HG03521 (cell line): Measurements from ENCODE around the gene ADAD1.
"Not testable (repeated sequence)": the region's sequence is repeated elsewhere in the genome, so short reads cannot be mapped to it uniquely, and the experiment has no call there.

Experiments
- ATAC-seq: cut with Tn5 transposase; IDR thresholded peaks from one replicate; pipeline ENCODE4 v1.9.1; 2021; ENCODE audit warnings: mild to moderate bottlenecking, moderate library complexity; ENCODE audit not compliant: unreplicated experiment

ADAD1 gene

DNA sequence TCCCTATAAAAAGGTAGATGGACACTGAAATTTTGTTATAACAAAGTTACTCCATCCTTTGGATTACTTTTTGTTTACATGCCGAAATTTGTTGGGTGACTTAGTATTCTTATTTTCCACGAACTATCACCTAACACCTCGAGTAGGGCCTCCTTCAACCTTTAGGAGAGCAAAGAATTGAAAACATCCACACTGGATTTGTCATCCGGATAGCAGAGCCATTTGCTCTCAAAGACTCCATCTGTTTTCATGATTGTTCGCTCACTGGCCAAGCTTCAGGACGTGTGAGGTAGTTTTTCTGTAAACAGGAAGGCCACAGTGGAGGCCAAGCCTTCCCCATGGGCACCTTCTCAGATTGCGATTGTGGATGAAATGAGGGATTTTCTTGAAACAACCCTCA, at the start of gene ADAD1:
Gene ADAD1 (plus strand): TSS at position 301 of the 400 bp plus-strand sequence. CDS start 1,059 bp downstream, outside the sequence.
- no peak for ATAC-seq

DNA sequence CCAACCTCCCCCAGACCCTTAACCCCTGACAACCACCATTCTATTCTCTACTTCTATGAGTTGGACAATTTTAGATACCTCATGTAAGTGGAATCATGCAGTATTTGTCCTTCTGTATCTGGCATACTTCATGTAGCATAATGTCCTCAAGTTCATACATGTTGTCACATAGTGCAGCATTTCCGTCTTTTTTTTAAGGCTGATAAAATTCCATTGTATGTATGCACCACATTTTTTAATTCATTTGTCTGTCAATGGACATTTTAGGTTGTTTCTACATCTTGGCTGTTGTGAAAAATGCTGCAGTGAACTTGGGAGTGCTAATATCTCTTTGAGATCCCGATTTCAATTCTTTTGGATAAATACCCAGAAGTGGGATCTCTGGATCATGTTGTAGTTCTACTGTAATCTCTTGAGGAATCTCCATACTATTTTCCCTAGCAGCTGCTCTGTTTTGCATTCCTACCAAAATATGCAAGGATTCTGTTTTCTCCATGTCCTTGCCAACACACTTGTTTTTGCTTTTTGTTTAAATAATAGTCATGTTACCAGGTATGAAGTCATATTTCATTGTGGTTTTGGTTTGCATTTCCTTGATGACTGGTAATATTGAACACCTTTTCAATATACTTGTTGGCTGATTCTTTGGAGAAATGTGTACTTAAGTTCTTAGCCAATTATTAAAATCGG, 48.8 kb upstream of the ADAD1 start:
- ATAC-seq: no peak

GRCh38 chr4:122331195-122331594, 47.6 kb upstream of the ADAD1 start:
- no peak for ATAC-seq

DNA sequence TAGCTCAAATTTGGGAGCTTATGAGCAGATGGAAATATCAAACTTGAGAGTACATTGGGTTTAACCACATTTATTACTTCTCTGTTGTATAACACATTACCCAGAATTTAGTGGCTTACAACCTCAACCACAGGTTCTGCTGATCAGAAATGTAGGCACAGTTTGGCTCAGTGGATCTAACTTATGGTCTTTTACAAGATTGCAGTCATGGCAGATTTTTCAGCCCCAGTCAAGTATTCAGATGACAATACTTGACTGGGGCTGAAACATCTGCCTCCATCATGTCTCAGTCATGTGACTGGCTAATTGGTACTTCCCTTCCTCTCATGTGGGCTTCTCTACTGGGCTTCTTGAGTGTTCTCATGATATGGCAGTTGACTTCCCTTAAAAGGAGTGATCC, 44.0 kb upstream of the ADAD1 start:
- ATAC-seq: no peak

DNA sequence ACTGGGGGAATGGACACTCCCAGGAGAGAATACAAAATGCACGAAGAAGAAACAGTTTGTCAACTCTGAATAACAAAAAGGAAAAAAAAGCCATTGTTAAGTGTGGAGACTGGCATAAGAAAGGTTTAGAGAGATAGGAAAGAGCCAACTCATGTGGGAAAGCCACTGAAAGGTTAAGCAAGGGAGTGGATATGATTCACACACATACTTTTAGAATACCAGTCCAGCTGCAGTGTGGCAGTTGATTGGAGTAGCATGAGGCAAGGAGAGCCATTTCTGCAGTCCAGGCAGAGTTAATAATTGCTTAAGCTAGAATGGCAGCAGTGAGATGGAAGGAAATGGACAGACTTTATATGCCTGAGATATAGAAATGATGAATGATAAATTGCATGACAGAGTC, 36.9 kb upstream of the ADAD1 start:
- no peak for ATAC-seq

DNA sequence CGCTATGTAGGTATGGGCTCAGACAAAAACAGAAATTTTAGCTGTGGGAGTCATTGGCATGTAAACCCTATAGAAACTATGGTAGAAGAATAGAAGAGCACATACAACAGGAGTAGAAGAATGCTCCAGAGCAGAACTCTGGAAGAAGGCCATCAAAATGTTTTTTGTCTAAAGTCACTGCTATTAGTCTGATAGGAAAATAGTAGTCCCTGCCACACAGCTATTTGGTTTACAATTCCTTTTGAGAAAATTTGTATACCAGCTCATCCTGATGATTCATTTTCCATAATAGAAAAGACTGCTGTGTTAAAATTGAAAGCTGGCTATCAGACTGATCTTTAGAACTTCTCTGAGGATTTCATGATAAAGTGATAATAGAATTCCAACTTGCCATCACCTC, 32.8 kb upstream of the ADAD1 start:
- no peak for ATAC-seq

DNA sequence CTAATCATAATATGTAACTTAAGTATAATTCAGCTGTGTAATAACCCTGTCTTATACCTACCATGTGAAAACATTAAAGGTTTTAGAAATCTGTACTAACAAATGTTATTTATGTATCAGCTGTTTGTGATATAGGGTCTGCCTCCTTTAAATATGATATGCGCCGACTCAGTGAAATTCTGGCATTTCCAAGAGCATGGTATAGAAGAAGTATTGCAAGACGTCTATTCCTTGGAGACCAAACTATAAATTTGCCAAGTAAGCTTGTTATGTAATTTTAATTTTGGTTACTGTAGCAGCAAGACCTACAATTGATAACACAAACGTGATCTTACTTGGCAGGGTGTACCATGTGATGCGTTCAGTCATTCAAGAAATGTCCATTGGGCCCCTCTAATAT, 32.3 kb upstream of the ADAD1 start:
- no peak for ATAC-seq

DNA sequence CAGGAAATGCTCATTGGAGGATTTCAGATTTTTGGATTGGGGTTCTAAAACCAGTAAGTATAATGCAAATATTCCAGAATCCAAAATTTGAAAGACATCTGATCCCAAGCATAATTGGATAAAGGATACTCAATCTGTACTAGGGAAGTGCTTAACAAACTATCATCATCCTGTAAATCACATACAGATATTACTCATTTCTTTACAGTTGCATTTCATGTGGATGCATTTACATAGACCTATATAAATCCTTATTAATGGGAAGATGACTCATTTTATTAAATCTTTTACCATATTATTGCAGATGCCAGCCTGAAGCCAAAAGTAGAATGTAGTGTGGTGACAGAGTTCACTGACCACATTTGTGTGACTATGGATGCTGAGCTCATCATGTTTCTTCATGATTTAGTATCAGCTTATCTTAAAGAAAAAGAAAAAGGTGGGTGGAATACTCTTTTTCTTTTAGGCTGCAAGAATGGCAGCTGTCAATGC, 22.4 kb upstream of the ADAD1 start:
- ATAC-seq: no peak

DNA sequence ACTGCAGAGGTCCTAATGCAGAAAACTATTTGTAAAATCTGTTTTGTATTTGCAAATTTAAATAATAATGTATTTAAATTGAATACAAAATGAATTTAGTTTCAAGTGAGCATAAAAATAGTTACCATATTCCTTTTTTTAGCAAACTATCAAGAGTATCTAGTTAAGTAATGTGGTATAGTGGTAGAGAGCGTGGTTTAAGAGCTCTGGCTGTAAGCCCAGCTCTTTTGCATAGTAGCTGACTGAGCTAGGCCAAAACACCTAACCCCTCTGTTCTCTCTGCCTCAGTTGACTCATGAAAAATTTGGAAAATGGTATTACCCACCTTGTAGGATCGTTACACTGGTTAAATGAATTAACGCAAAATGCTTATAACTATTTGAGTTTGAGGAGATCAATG, 18.1 kb upstream of the ADAD1 start:
- no peak for ATAC-seq

GRCh38 chr4:122364700-122365404, 14.0 kb upstream of the ADAD1 start:
- no peak for ATAC-seq

DNA sequence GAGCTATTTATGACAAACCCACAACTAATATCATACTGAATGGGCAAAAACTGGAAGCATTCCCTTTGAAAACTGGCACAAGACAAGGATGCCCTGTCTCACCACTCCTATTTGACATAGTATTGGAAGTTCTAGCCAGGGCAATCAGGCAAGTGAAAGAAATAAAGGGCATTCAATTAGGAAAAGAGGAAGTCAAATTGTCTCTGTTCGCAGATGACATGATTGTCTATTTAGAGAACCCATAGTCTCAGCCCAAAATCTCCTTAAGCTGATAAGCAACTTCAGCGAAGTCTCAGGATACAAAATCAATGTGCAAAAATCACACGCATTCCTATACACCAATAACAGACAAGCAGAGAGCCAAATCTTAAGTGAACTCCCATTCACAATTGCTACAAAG, 10.0 kb upstream of the ADAD1 start:
- ATAC-seq: not testable (repeated sequence)

DNA sequence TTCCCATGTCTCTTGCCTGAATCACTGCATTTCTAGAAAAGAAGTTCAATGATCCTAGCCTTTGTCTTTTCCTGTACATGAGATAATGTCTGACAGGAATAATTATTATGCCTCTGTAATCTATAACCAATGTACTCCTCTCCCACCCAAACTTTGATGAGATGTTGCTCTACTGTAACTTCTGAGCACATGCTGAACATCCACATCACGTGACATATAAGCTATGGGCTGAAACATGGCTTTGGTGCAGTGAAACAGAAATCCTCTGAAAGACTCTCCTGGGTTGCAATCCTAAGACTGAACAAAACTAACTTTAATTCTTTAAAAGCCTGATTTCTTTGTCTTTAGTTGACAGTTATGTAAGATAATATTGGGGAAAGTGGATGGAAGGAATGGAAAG, 1.5 kb upstream of the ADAD1 start:
- ATAC-seq: no peak

DNA sequence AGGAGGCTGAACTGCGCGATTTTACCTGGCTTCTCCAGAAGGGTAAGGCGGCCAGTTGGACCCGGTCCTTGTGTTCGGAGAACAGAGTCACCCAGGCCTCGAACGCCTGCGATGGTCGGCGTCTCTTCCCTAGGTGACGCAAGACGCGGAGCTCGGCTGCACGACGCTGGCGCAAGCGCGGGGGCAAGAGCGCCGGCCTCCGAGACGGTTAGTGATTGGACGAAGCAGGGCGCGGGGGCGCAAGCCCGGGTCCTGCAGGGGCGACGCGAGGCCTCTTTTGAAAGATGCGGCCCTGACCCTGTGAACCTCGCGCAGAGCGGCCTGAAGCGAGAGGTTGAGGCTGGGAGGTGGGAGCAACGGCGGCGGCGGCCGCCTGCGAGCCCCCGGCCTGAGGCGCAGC, 428 bp downstream of the ADAD1 start:
- ATAC-seq: no peak

DNA sequence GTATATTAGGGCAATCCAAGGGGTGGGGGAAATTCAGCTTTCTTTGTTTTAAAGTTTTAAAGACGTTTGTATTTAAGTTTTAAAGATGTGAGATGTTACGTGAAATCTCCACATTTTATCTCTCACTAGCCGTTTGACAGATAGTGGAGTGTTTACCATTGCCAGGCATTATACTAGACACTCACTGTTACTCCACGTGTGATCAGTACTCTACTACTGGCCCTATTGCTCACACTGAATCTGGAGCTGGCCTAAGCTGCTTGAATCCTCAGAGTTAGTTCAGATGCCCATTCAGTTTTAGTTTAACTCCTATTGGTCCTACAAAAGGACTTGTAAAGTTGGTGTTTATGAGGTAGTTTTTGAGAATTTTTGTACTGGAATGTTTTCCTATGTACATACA, 4.5 kb downstream of the ADAD1 start:
- no peak for ATAC-seq

- ATAC-seq: no peak
These were observed 5.4 kb downstream of the ADAD1 start for GRCh38 chr4:122384245-122384644.

DNA sequence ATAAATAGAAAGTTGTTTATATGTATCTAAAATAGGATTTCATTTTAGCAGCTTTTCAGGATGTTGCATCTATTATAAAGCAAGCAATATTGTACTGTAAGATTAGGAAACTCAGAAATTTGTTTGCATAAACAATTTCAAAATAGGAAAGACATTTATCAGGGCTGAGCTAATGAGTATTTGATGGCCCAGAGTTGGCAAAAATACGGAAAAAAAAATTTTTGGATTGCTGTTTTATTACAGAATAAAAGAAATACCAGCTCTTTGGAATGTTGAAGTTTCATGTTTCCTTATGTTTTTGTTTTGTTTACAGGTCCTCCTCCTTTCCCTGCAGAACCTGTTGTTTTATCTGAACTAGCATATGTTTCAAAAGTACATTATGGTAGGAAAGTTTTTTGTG, 14.5 kb downstream of the ADAD1 start:
- ATAC-seq: no peak

DNA sequence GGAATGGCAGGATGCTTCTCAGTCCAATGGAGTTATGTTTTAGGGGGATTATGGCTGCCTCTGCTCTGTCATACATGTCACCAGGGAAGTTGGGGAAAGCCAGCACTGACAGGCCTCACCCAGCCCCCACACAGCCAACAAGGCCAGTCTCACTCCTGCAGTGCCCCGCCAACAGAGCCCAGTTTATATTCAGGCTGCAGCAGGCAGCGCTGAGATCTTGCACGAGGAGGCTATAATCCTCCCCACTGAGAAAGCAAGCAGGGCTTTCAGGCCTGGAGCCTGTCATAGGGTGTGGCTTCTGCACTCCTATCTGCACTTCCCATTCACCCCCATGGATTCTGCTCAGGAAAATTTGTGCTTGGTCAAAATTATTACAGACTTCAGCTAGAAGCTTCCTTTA, 25.1 kb downstream of the ADAD1 start:
- no peak for ATAC-seq

GRCh38 chr4:122412547-122412946, 33.7 kb downstream of the ADAD1 start:
- no peak for ATAC-seq

DNA sequence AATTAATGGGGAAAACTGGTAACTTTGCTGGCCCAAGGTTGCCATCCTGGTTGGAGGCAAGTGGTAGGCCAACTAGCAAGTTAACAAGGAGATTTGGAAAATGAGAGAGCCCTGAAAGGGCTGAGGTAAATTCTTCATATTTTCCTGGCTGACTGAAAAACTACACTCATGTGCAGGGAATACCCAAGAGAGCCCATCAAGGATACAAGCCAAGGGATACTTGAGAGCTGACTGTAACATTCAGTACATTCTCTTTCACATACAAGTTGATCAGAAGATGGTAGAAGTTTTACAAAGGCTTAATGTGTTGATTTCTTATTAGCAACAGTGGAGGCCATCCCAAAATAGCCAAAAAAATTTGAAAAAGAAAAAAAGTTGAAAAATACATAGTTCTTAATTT, 44.4 kb downstream of the ADAD1 start:
- ATAC-seq: no peak

- no peak for ATAC-seq
These were observed 52.5 kb downstream of the ADAD1 start for GRCh38 chr4:122431351-122431750.

GRCh38 chr4:122434285-122434684, 55.5 kb downstream of the ADAD1 start:
- no peak for ATAC-seq

DNA sequence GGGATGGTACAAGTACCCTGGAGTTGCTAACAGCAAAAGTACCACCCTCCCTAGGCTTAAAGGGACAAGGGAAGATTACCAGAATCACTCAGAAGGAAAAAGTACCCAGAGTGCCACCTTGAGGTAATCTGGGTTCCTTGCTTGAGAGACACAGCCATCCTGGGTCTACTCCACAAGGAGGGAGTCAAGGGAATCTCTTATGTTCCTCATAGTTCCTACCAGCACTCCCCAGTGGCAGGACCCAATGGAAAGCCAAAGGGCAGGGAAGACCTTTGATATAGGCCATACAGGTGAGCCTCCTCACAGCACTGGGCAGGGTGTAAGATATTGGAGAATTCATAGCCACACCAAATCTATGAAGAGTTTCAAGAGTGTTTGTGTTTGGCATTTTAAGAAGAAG, 72.0 kb downstream of the ADAD1 start:
- ATAC-seq: no peak
